GM19468 (cell line): ENCODE measurements around the gene ATXN7.

Source experiments
- ATAC-seq: cut with Tn5 transposase; IDR thresholded peaks from one replicate; pipeline ENCODE4 v1.9.1; 2021; ENCODE audit warnings: mild to moderate bottlenecking, moderate library complexity, moderate number of reproducible peaks; ENCODE audit not compliant: unreplicated experiment; ENCODE audit errors: extremely low read depth

Gene ATXN7, protein sequence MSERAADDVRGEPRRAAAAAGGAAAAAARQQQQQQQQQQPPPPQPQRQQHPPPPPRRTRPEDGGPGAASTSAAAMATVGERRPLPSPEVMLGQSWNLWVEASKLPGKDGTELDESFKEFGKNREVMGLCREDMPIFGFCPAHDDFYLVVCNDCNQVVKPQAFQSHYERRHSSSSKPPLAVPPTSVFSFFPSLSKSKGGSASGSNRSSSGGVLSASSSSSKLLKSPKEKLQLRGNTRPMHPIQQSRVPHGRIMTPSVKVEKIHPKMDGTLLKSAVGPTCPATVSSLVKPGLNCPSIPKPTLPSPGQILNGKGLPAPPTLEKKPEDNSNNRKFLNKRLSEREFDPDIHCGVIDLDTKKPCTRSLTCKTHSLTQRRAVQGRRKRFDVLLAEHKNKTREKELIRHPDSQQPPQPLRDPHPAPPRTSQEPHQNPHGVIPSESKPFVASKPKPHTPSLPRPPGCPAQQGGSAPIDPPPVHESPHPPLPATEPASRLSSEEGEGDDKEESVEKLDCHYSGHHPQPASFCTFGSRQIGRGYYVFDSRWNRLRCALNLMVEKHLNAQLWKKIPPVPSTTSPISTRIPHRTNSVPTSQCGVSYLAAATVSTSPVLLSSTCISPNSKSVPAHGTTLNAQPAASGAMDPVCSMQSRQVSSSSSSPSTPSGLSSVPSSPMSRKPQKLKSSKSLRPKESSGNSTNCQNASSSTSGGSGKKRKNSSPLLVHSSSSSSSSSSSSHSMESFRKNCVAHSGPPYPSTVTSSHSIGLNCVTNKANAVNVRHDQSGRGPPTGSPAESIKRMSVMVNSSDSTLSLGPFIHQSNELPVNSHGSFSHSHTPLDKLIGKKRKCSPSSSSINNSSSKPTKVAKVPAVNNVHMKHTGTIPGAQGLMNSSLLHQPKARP

DNA sequence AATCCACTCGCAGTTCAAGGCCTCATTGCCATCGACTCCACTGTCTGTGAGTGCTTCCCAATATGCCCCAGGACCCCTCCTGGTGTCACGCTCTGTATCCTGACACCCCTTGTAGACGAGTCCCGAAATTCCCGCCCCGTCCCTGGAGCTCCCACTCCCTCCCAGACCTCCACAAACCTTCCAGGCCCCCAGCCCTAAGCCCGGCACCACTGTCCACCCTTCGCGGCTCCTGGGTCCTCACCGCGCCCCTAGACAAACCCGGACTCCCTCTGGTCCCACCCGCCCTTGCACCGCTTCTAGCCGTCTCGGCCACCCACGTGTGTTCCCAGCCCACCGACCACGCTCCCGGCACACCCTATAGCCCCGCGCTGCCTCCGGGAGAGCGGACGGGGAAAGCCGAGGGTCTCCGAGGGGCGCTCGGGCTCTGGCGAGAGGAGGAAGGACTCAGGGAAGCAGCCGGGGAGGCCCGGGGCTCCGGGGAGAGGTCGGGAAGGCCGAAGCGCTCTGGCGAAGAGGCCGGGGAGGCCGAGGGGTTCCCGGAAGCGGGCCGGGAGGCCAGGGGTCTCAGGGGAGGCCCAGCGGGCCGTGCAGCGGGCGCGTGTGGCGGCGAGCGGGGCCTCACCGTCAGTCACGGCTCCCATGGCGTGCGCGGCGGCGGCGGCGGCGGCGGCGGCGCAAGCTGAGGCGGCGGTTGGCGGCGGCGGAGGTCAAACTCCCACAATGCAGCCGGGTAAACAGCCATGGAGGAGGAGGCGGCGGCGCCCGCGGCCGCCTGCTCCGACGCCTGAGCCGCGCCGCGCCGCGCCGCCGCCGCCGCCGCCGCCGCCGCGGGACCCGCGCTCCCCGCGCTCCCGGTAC is at the start of gene ATXN7, which contains the start of gene THOC7:
Gene ATXN7 (plus strand): TSS at position 718 of the 858 bp plus-strand sequence. CDS start 48,732 bp downstream, outside the sequence.
Gene THOC7 (minus strand): TSS at position 656 of the 858 bp plus-strand sequence. CDS start 15 bp downstream, at position 641.
- peak; percentile 74 for ATAC-seq

DNA sequence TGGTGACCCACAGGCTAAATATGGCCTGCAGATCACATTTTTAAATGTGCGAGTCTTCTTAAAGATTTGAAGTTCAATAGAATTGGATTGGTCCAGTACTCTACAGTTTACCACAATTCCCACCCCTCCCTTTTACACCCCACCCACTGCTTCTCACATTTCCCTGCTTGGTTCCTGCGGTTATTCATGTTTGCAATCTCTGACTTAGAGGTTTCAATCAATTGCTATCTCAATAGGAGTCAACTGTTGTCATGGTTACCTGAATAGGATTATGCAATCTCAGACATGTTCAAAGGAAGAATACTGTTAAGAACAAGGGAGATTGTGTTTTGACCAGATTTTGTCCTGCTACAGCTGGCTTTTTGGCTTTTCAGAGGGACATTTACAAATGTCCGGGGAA is 49.4 kb upstream of the ATXN7 start:
- ATAC-seq: no peak

DNA sequence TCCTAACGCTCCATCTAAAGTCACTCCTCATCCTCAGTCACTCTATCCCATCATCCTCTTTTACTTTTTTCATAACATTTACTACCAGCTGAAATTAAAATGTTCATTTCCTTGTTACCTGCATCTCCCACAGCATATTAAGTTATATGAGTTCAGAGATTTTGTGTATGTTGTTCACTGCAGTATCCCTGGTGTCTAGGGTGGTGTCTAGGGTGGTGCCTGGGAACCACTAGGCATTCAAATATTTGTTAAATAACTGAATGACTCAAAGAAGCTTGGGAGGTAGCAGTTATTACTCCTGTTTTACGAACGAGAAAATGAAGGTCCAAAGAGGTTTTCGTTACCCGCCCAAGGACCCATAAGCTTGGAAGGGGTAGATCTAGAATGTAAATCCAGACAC is 46.4 kb upstream of the ATXN7 start:
- no peak for ATAC-seq

DNA sequence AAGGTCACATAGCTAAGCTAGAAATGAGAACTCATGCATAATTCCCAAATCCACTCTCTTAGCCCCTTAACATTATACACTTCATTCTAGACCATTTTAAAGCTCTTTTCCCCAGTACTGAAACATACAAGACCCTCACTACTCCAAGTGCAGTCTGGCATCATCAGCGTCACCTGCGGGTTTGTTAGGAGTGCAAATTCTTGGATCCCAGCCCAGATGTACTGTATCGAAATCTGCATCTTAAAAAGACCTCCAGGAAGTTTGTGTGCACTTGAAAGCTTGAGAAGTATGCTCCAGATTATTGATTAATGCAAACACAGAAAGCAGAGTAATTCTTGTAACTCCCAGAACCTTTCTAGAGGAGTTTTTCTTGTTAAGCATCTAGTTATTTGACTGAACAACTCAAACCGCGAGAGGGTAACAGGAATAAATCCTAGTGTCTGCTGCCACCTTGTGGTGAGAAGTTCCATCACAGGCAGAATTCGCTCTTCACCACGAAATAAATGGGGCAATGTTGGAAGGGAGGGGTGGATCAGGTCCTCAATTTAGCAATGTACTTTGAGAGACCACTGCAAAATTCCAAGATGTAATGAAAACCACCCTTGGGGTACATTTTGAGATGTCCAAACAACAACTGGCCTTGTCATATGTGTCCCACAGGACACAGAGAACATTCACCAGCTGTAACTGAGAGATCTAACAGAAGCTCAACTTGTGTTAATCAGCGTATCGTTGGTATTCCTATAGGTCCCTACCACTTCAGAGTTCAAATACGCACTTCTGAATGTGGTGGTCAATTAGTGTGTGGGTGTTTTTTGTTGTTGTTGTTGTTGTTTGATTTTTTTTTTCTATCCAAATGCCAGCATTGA is 45.2 kb upstream of the ATXN7 start:
- ATAC-seq: peak; percentile 80

DNA sequence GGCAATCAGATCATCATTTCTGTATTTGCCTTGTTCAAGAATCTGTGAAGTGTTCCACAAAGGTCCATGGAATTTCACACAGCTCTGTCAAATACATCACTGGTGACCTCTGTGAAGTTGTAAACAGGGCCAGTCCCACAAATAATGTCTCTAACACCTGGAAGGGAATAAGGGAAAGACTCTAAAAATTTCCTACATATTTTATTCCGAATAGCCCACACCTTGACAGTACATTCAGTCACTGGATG is 44.6 kb upstream of the ATXN7 start, which contains the start of gene C3orf49:
Gene C3orf49 (plus strand): TSS at position 149 of the 248 bp plus-strand sequence. CDS start 173 bp downstream, outside the sequence.
- ATAC-seq: no peak

DNA sequence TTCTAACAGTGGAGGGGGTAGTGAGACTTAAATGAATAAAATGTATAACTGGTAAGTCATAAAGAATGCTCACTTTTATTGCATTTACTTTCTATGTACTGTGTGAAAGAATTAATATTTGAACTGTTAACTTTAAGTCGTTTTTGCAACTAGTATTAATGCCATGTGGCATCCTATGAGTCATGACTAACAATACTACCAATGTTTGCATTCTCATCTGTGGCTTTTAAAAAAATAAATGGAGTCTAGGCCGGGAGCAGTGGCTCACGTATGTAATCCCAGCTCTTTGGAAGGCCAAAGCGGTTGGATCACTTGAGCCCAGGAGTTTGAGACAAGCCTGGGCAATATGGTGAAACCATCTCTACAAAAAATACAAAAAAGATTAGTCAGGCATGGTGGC is 39.4 kb upstream of the ATXN7 start:
- no peak for ATAC-seq

DNA sequence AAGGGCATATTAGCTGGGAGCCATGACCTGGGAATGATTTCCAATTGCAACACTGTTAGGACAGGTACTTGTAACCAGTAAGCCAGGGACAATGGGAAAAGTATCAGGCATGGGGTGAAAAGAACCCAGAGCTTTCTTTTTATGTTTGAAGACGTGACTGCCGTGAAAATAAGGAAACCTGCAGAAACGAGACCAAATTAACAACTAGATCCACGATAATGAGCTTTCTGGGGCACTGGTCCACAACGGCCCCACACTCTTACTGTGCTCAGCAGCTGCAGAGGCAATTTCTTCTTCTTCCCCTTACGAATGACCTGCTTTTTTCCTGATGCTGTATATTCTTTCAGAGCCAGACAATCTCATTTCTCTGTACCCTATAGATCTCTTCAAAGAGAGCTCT is 33.1 kb upstream of the ATXN7 start:
- ATAC-seq: no peak

DNA sequence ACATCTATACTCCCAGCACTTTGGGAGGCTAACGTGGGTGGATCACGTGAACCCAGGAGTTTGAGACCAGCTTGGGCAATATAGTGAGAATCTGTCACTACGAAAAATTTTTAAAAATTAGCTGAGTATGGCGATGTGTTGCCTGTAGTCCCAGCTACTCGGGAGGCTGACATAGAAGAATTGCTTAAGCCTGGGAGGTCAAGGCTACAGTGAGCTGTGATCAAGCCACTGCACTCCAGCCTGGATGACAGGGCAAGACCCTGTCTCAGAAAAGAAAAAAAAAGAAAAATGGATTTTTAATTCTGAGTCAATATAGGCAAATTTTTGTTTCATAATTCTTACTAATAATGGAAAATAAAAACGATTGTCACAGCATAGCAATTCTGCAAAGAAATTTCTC is 31.3 kb upstream of the ATXN7 start:
- no peak for ATAC-seq

DNA sequence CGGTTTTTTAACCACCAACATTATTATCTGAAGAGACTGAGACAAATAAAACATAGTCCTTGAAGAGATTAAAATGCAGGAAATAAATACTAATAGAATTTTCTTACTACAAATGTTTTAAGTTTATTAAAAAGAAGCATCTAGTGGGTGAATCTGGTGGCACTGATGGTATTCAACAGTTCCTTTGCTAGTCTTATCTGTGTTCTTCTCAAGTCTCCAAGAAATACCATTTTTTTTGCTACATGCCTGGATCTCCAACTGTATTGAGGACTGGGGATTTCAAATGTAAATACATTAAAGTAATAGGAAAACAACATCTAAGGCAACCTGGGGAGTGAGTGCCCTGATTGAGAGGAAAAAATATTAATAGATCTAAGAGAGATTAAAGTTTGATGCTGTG is 22.0 kb upstream of the ATXN7 start:
- ATAC-seq: no peak

DNA sequence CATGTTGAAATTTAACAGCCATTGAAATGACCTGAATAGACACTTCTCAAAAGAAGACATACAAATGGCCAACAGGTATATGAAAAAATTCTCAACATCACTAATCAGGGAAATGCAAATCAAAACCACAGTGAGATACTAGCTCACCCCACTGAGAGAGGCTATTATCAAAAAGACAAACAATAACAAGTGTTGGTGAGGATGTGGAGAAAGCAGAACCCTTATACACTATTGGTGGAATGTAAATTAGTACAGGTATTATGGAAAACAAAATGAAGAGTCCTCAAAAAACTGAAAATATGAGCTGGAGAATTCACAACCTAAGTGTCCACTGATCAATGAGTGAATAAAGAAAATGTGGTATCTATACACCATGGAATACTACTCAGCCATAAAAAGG is 21.5 kb upstream of the ATXN7 start:
- no peak for ATAC-seq

DNA sequence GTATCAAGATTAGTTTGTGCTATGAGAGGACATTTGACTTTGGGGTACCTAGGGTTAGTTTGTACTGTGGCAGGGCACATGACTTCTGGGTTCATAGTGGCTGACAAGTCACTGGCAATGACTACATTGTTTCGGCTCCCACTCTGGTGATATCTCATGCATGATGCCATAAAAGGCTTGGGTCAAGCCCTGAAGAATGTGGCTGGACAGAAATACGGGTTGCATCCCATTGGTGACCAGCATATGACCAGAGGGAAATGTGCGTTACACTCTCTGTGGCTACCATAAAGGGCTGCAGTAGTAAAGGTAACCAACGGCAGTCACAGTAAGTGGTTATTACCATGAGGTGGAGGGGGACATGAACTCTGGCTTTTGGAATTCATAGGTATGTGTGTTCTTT is 18.5 kb upstream of the ATXN7 start:
- no peak for ATAC-seq

DNA sequence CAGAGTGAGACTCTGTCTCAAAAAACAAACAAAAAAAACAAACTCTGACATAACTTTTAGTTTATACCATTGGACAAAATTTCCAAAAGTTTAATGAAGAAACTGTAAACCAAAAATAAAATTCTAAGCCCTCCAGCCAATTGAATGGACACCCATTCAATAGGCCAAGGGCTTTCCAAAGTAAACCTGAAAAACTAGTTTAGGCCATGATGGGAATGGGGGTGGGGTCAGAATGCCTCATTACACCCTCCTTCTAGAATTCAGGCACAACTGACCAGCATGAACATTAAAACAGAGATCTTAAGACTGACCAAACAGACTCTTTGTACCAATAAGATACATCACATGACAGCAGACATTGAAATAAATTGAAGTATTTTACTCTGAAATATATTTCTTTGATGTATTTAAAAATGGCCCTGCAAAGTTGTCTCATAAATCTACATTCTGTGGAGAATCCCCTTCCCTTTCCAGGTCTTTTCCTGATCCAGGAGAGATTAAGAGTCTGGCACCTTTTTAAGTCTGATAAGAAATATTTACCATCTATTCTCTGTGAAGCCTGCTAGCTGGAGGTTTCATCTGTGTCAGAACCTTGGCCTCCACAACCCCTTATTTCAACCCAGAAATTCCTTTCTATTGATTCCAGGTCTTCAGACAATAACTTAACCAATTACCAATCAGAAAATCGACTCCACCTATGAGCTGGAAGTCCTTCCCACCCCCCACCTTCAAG is 15.8 kb upstream of the ATXN7 start:
- no peak for ATAC-seq

DNA sequence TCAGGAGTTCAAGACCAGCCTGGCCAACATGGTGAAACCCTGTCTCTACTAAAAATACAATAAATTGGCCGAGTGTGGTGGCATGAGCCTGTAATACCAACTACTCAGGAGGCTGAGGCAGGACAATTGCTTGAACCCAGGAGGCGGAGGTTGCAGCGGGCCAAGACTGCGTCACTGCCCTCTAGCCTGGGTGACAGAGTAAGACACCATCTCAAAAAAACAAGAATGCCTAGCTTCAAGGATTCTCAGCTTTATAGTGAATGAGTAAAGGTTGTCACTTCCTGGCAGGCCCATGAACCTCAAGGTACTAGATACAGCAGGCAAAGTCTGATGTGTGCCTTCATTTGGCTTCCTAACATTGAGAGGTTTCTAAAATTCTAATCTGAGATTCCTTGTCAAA is 14.5 kb upstream of the ATXN7 start:
- no peak for ATAC-seq

DNA sequence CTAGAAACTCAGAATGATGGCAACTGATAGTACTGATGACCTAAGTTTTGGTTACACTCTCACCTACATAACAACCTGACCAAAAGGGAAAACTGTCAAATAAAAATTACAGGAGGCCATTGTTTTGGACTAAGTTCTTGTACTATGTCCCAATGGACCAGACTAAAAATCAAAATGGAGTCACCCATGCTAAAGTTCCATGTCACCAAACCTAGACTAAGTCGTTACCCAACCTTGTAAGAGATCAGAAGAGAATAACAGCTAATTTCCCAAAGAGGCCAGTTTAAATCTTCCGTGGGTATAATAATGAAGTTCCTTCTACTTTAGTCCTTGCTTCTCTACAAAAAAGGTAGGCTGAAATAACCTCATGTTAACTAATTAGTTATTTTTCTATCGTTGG is 12.4 kb upstream of the ATXN7 start:
- ATAC-seq: no peak

DNA sequence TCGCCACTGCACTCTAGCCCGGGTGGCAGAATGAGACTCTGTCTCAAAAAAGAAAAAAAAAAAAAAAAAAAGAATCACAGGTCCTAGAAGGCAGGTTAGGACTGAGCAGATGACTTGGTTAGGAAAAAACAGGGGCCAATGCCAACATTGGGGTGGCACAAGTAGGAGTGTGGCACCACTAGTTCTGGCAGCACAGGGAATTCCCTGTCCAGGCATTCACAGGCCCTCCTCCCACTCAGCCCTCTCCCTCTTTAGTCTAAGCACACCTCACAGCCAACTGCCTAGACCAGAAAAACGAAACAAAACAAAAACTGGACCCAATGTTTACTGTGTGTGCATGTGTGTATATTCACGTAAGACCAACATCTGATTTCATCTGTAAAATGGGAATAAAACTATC is 10.6 kb upstream of the ATXN7 start:
- ATAC-seq: no peak

DNA sequence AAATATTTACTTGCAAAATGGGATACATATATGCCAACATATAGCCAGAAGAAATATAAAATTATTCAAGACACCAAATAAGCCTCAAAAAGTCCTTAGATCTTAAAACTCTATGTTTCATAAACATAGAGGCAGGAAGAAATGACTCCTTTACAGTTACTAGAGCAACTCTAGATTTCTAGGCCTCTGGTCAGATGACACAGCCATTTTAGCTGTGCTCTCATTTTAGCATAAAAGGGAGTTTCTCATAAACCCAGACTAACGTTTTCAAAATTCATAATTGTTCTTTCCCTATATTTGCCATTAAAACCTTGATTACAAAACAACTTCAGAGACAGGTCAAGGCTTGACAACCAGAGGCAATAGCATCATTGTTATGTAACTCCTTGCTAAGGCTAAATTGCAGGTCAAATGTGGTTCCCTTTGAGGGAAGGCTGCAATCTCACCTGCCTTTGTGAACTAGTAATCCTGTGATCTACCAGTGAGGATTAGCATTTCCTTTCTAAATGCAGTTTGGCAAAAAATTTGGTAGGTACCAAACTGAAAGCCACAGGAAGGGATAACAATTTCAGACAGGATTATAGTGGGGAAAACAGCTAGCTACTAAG is 8.2 kb upstream of the ATXN7 start:
- ATAC-seq: no peak

DNA sequence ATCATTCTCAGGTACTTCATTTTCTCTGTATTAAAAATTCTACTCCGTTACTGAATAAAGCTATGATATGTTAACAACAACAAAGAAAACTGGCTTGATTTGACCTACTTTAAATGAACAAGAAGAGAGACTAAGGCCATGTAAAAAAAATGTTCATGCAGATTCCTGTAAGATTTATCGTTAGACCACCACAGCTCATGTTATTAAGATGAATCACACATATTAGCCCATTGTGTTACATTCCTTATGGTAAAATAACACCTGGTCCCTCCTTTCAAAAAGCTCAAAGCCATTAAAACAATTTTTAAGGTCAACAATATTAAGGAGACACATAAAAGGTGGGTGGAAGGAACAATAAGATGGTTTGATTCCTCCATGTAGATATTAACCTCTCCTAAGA is 6.4 kb upstream of the ATXN7 start:
- no peak for ATAC-seq

DNA sequence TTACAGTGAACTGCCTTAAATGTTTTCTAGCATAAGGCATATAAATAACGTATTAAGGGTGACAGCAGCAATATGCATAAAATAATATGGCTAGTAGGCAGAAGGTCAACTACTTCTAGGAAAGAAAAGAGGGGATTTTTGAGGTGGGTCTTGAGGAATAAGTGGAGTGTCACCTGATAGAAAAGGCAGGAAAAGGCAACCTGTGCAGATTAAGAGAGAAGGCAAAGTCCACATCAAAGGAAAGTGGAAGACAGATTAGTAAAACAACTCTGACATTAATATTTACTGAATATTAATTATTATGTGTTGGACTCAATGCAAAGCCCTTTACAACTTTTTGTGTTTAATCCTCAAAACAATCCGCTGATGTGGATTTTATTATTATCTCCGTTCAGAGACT is 2.9 kb upstream of the ATXN7 start:
- no peak for ATAC-seq
